IPS-NIHi7 (cell line): Measurements from ENCODE around the gene RFTN1.

ENCODE experiments used
- DNase-seq: peaks from one replicate; pipeline ENCODE4 v3.0.0; 2012; ENCODE audit warnings: mixed read lengths; ENCODE audit errors: extremely low spot score

The RFTN1 gene

DNA sequence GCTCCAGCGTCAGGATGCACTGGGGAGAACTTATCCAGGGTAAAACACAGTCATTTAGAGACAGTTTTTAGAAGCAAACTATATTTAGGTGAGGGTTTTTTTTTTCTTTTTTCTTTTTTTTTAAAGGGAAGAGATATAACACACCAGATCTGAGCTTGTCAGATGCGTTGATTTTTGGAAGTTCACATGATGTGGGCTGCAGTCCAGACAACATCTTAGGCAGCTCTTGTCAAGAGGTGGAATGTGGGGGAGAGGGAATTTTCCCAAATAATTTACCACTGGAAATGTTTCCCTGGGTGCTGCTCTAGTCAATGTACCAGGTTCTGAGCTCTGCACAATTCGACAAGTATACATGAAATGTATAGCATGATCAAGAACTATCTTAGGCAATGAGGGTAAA is 155.2 kb downstream of the RFTN1 start:
- DNase-seq = no peak

DNA sequence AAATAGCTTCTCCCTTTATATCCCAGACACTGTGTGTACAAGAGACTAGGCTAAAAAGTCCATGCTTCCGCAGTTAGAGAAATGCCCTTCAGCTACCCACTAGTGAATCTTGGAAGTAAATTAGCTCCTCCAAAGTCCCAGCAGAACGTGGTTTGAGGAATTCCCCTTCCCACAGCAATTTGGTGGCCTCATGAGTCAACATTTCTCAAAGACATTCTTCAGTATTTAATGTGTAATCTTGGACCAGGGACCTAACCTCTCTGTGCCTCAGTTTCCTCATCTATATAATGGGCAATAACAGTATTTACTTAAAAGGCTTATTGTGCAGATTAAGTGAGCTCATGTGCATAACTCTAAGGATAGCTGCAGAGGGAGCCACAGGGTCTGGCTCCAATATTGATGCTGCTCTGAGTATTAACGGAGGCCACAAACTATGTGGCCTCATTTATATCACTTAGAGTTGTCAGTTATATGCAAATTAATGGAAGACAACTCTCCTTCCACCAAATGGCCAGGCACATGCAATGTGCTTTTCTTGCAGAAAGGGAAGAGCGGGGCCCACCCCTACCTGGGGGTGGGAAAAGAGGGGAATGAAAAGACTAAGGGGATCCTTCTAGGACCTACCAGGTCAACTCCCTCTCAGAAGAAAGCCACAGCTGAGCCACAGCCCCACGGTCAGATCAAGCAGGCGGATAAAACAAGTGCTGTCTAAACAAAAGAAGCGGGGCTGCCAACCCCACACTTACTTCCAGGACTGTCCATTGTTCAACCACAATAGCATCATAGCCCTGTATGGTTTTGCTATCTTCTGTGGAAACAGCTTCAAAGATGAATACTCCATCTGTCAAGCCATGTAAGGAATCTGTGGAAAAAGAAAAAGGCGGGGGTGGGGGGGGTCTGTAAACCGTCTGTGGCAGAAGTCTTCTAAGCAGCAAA is 156.0 kb downstream of the RFTN1 start:
- no peak for DNase-seq

GRCh38 chr3:16355828-16356227 is 157.7 kb downstream of the RFTN1 start:
- no peak for DNase-seq

DNA sequence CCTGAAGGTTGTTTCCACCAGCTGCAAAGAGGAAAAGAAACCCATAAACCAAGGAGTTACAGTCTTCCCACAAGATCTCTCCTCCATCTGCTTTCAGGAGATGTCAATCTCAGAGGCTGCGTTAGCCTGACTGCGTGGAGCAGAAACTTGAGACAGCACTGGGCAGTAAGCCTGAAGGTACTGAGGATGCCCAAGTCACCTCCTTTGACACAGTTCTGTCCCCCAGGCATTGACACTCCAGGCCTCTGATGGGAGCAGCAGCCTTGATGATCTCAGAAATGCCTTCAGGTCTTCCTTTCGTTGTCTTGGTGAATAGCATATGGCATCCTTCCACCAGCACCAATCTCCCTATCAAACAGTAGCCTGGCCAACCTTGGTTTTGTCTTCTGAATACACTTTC is 159.2 kb downstream of the RFTN1 start:
- DNase-seq = no peak

DNA sequence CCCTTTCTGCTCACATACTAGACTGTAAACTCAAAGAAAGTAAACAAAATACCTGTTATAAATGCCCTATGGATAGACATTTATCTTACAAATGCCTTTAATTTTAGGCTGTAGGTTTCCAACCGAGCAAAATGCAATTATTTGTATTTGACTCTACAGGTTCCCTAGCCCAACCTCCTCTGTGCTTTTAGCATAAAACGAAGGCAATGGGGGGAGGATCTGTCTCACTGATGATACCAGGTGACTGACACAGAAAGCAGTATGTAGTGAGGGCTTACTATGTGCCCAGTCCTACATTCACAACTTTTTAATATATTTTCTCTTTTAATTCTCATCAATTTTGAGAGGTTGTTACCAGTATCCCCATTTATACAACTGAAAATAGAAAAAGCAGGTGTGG is 161.1 kb downstream of the RFTN1 start:
- no peak for DNase-seq

- no peak for DNase-seq
These were observed 162.7 kb downstream of the RFTN1 start for GRCh38 chr3:16350597-16351318.

DNA sequence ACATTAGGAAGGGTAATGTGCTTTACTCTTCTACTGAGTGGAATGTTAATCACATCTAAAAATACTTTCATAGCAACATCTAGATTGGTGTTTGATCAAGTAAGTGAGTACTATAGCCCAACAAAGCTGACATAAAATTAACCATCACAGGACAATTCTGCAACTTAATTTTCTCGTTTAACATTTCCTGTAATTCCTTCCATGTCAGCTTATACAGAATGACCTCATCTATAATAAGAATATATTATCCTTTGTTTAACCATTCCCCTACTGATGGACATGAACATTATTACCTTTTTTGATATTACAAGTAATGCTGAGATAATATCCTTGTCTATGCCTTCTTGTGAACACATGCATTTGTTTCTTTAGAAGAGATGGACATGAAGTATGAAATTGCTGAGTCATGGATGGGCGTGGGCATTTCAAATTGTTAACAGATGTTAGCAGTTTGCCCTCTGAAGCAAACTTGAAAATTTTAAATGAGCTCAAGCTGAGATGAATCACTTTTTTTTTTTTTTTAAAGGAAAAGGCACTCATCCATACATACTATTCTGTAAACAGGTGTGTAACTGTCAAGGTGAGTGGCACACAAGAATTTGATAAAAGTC is 163.4 kb downstream of the RFTN1 start:
- no peak for DNase-seq

DNA sequence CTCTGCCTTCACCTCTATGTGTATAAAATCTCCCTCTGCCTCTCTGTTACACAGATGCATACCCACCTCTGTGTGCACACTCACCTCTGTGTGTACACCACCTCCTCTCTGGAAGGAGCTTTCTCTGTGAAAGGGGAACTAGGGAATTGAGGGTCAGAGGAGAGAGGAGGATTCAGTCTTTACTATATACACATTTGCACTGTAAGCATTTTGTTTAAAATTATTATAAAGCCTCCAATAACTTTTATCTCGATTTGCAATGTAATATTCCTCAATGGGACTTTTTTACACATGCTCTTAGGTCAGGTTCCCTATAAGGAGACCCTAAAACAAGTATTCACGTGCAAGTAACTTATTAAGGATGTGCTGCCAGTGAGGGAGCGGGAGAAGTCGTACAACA is 166.0 kb downstream of the RFTN1 start:
- no peak for DNase-seq

DNA sequence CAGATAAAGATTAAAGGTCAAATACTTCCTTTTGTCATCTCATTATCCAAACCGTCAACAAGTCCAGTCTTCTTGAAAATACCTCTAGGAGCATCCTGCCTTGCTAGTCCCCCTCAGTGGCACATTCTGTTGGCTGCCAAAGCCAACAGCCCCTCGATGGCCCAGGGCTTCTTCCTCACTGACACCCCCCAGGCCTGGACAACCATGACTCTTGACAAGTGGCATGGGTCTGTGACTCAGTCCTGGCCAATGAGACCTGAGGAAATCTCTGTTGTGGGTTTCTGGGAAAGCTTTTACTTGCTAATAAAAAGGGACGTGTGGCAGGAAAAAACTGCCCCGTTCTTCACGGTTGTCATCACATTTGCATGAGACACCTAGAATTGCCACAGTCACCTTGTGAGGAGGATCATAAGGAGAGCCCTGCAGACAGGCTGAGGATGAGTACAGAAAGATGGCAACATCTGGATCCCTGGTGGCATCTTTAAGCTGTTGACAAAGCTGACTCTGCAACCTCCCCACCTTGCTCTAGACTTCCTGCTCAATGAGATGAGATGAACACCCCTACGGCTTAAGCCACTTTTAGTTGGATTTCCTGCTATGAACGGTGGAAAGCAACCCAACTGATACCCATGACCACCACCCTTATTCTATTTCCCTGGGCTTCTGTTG is 167.0 kb downstream of the RFTN1 start:
- no peak for DNase-seq

- no peak for DNase-seq
These were observed 170.4 kb downstream of the RFTN1 start for GRCh38 chr3:16343101-16343500.

DNA sequence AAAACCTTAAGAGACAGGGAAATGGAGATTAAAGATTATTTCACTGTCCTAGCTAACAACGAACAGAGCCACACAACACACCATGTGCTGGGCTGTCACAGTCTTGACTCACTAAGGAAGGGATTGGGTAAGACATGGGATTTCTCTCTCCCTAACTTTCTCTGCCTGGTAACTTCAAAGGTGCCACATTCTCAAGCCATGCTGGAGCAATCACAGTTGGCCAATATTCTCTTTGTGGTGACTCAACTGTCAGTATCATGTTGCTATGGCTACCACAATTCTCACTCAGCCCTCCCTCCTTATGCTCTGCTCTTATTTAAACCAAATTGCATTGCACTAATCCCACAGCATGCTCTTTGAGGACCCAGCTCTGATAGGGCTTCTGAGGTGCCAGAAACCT is 174.5 kb downstream of the RFTN1 start:
- no peak for DNase-seq

DNA sequence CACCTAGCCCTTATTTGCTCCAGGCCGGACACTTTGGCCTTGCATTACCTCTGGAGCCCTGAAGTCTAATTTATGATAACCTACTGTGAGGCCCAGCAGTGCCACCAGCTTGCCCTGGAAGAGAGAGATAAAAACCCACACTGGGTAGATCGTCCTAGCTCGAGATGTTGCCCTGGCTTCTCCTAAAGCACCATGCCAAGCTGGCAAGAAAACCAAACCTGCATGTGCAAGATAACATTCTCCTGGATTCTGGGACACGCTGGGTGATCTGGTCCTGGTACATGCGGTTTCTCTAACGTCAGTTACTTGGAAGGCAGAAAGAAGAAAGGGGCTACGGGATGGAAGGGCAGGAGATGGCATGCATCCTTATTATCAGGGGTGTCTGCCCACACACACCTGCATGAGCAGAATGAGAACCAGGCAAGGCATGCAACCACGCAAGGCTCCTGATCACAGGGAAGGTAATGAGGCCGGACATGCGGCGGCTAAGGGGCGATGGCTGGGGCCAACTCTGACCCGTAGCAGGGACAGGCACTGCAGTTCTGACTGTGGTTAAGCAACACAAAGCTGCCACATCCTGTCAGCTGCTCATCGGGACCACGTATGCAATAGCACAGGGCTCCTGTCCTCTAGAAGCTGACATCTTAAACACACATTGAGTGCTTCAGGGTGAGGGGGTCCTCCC is 175.5 kb downstream of the RFTN1 start:
- no peak for DNase-seq

GRCh38 chr3:16336825-16337224 is 176.7 kb downstream of the RFTN1 start:
- DNase-seq = no peak

- DNase-seq = no peak
These were observed 177.5 kb downstream of the RFTN1 start for GRCh38 chr3:16335772-16336645.

DNA sequence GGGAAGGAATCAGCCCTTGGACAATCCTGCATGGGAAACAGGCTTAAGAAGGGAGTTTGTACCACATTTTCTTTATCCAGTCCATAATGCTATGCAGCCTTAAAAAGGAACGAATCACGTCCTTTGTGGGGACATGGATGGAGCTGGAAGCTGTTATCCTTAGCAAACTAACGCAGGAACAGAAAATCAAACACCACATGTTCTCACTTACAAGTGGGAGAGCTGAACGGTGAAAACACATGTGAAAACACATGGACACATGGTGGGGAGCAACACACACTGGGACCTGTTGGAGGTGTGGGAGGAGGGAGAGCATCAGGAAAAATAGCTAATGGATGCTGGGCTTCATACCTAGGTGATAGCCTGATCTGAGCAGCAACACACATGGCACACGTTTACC is 178.2 kb downstream of the RFTN1 start:
- no peak for DNase-seq

DNA sequence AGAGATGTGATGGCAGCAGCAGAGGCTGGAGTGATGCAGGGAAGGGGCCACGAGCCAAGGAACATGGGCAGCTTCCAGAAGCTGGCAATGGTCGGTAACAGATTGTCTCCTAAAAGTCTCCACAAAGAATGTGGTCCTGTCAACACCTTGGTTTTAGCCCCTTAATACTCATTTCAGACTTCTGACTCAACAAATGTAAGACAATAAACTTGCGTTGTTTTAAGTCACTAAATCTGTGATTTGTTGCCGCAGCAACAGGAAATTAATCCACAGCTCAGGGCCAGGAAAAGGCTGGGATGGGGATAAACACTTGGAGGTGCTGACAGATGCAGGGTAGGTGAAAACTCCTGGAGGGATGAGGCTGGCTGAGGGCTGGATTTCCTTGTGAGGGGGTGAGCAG is 178.6 kb downstream of the RFTN1 start:
- DNase-seq = no peak

GRCh38 chr3:16332904-16333426 is 180.5 kb downstream of the RFTN1 start:
- no peak for DNase-seq

- DNase-seq = no peak
These were observed 182.1 kb downstream of the RFTN1 start for GRCh38 chr3:16331319-16331883.

- DNase-seq = no peak
These were observed 183.1 kb downstream of the RFTN1 start for GRCh38 chr3:16330351-16330750.

- DNase-seq = no peak
These were observed 183.7 kb downstream of the RFTN1 start for GRCh38 chr3:16329826-16330129.
